ENCODE measurements around the gene SFXN3. TPM values are rescaled to one million over a fixed set of nuclear protein-coding genes. Genes with fewer than 3 reads are reported as not detected.

SFXN3 gene
- total RNA-seq (2022; extraction: Qiagen RNA extraction) = 38.1 to 51.4 TPM (median 45.0 TPM) in 5 replicates

GRCh38 chr10:101031128-101031795 lies at the start of gene SFXN3, which contains the start of gene PDZD7:
Gene SFXN3 (plus strand): TSS chr10:101031234. CDS start chr10:101034695, 3,461 bp downstream.
Gene PDZD7 (minus strand): TSS chr10:101031129. CDS start chr10:101030219, 910 bp downstream.

GRCh38 chr10:100986952-100987684 lies 43.9 kb upstream of the SFXN3 start, which contains the start of the genes MRPL43 and TWNK:
Gene MRPL43 (minus strand): TSS chr10:100987497. CDS start chr10:100987443, 54 bp downstream.
Gene TWNK (plus strand): TSS chr10:100987543. CDS start chr10:100988211, 668 bp downstream.

GRCh38 chr10:100999742-101000126 lies 31.3 kb upstream of the SFXN3 start, which contains the start of gene LZTS2:
Gene LZTS2 (plus strand): TSS chr10:100999808. CDS start chr10:101002539, 2,731 bp downstream.

GRCh38 chr10:101061624-101062231 lies 30.7 kb downstream of the SFXN3 start, which contains the start of gene KAZALD1:
Gene KAZALD1 (plus strand): TSS chr10:101061989. CDS start chr10:101062593, 604 bp downstream.

Other genes starting within 250 kb of the SFXN3 start
- gene SLF2, start 118.3 kb upstream of the SFXN3 start, total RNA-seq (2022; extraction: Qiagen RNA extraction) = 7.8 to 11.5 TPM (median 10.6 TPM) in 5 replicates
- 7.3 to 9.2 TPM (median 7.6 TPM) in 5 replicates for gene SEMA4G, start 61.7 kb upstream of the SFXN3 start, total RNA-seq (2022; extraction: Qiagen RNA extraction)
- 76.4 to 97.7 TPM (median 92.4 TPM) in 5 replicates for gene MRPL43, start 43.7 kb upstream of the SFXN3 start, total RNA-seq (2022; extraction: Qiagen RNA extraction)
- 35.7 to 40.8 TPM (median 38.8 TPM) in 5 replicates for gene TWNK, start 43.7 kb upstream of the SFXN3 start, total RNA-seq (2022; extraction: Qiagen RNA extraction)
- gene LZTS2, start 31.4 kb upstream of the SFXN3 start, total RNA-seq (2022; extraction: Qiagen RNA extraction) = 22.4 to 43.1 TPM (median 36.7 TPM) in 5 replicates
- gene PDZD7, start 105 bp upstream of the SFXN3 start, total RNA-seq (2022; extraction: Qiagen RNA extraction) = 0.35 to 0.94 TPM (median 0.81 TPM) in 5 replicates
- gene KAZALD1, start 30.8 kb downstream of the SFXN3 start, total RNA-seq (2022; extraction: Qiagen RNA extraction) = 2.0 to 3.3 TPM (median 2.9 TPM) in 5 replicates
- 0.04 TPM in 1 of 5 replicates, not detected in the others for gene TLX1, start 100.1 kb downstream of the SFXN3 start, total RNA-seq (2022; extraction: Qiagen RNA extraction)
- not detected in 5 replicates for gene LBX1, start 198.2 kb downstream of the SFXN3 start, total RNA-seq (2022; extraction: Qiagen RNA extraction)

All from A549 treated with dexamethasone at 1 μM for 4 hours (cell line).